HG02943 (cell line): Measurements from ENCODE around the gene PARPBP.
"Not testable (repeated sequence)": the region's sequence is repeated elsewhere in the genome, so short reads cannot be mapped to it uniquely, and the experiment has no call there.

Experiments used
- ATAC-seq: cut with Tn5 transposase; IDR thresholded peaks from one replicate; pipeline ENCODE4 v1.9.1; 2021; ENCODE audit warnings: mild to moderate bottlenecking, low read depth, moderate library complexity; ENCODE audit not compliant: unreplicated experiment

PARPBP gene

GRCh38 chr12:102144221-102144620 lies 24.2 kb downstream of the PARPBP start:
- no peak for ATAC-seq

- ATAC-seq = not testable (repeated sequence)
These were observed 27.1 kb downstream of the PARPBP start for GRCh38 chr12:102147062-102147587.

GRCh38 chr12:102155206-102155605 lies 35.2 kb downstream of the PARPBP start:
- not testable (repeated sequence) for ATAC-seq

GRCh38 chr12:102163383-102163782 lies 43.4 kb downstream of the PARPBP start:
- no peak for ATAC-seq

GRCh38 chr12:102167821-102168604 lies 48.0 kb downstream of the PARPBP start:
- no peak for ATAC-seq

GRCh38 chr12:102169922-102170621 lies 50.1 kb downstream of the PARPBP start:
- no peak for ATAC-seq

GRCh38 chr12:102171951-102172350 lies 52.0 kb downstream of the PARPBP start:
- ATAC-seq = no peak

- ATAC-seq = no peak
These were observed 52.5 kb downstream of the PARPBP start for GRCh38 chr12:102172436-102172835.

- no peak for ATAC-seq
These were observed 54.1 kb downstream of the PARPBP start for GRCh38 chr12:102174117-102174516.

GRCh38 chr12:102174761-102175160 lies 54.8 kb downstream of the PARPBP start:
- no peak for ATAC-seq

GRCh38 chr12:102182635-102183034 lies 62.7 kb downstream of the PARPBP start:
- ATAC-seq = no peak

GRCh38 chr12:102195826-102196225 lies 75.8 kb downstream of the PARPBP start:
- no peak for ATAC-seq

GRCh38 chr12:102197789-102198188 lies 77.8 kb downstream of the PARPBP start, which contains the start of gene PMCH:
Gene PMCH (minus strand): TSS chr12:102197833. CDS start chr12:102197770, 63 bp downstream.
- ATAC-seq = no peak

- ATAC-seq = no peak
These were observed 81.6 kb downstream of the PARPBP start for GRCh38 chr12:102201436-102202061.

- ATAC-seq = no peak
These were observed 82.6 kb downstream of the PARPBP start for GRCh38 chr12:102202556-102202955.

- ATAC-seq = no peak
These were observed 84.0 kb downstream of the PARPBP start for GRCh38 chr12:102204025-102204424.

GRCh38 chr12:102215992-102216691 lies 96.2 kb downstream of the PARPBP start:
- ATAC-seq = no peak

GRCh38 chr12:102220736-102221135 lies 100.8 kb downstream of the PARPBP start:
- ATAC-seq = no peak

GRCh38 chr12:102227954-102228353 lies 108.0 kb downstream of the PARPBP start:
- ATAC-seq = no peak

GRCh38 chr12:102232036-102232435 lies 112.1 kb downstream of the PARPBP start:
- no peak for ATAC-seq
